T47D (cell line): ENCODE results near the gene YARS2.
"Not testable (repeated sequence)": the region's sequence is repeated elsewhere in the genome, so short reads cannot be mapped to it uniquely, and the experiment has no call there.

ENCODE experiments used
- DNase-seq, 2 experiments: peaks; one replicate each; pipeline versions ENCODE4 v3.0.0 to v3.0.0-alpha.2; 2011 to 2012; ENCODE audit warnings: low read depth in 1 of 2, low spot score in 1 of 2
- JUND ChIP-seq: IDR thresholded peaks from 2 replicates; pipeline ENCODE4 v1.6.1; 2012; ENCODE audit warnings: low read depth
- in situ Hi-C: cut with HindIII; loops from 2 replicates; pipeline ENCODE4 v1.10.0; 2016; ENCODE audit warnings: low sequenced_read_pairs, low pct_unique_long_range_greater_than_20kb

The YARS2 gene

GRCh38 chr12:32734952-32735351 is 20.7 kb downstream of the YARS2 start:
- no peak for DNase-seq

DNA sequence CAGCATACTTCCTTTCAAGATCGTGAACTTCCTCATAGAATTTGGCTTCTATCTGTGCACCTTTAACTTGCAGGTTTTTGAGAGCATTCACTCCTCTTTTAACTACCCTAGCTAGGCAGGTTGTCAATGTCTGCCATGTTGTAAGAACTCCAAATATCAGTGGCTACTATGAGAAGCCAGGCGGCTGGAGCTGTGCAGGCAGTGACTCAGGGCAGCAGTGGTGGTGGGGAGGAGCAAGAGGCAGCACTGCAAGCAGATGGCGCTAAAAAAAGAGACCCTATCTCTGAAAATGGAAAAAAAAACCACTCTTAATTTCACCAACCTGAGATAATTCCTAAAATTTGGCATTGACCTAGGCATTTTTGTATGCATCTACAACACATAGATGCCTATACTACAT is 28.5 kb downstream of the YARS2 start:
- no peak for TF ChIP-seq JUND
- DNase-seq, result no peak
- in situ Hi-C loops, result no loop called here

More at GRCh38 chr12:32734952-32735351, 20.7 kb downstream of the YARS2 start:
- in situ Hi-C loops, result no loop called here
- TF ChIP-seq JUND, result no peak

DNA sequence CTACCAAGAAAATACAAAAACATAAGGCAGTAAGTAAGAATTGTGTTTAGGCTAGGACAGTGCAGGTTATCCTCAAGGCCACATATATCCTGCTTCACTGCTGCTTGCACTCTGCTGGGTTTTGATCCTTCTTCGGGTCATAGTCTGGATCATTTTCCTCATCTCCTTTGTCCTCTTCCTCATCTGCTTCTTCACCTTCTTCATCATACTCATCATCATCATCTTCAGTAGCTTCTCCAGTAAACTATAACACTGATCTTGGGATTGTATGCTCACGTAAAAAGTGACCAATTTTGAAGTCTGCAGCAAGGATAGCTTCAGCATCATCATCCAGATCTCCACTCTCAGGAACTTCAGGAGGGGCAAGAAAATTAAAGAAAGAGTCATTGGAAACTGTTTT is 29.4 kb downstream of the YARS2 start:
- in situ Hi-C loops, result no loop called here
- DNase-seq, result no peak
- TF ChIP-seq JUND, result no peak

DNA sequence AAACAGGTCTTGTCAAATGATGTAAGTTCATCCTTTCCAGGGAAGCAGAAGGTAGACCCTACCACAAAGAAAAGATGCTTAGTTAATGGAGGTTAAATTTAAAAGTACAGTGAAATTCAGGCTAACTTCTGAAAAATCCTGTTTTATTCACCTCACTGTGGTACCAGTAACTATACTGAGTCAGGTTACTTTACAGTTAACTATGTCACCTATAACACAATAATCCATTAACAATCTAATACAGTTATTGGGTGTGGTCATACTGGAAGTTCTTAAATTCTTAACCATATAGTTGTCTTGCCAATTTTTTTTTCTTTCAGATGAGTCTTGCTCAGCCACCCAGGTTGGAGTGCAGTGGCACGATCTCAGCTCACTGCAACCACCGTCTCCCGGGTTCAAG is 30.4 kb downstream of the YARS2 start:
- DNase-seq, in situ Hi-C loops: not testable (repeated sequence)

DNA sequence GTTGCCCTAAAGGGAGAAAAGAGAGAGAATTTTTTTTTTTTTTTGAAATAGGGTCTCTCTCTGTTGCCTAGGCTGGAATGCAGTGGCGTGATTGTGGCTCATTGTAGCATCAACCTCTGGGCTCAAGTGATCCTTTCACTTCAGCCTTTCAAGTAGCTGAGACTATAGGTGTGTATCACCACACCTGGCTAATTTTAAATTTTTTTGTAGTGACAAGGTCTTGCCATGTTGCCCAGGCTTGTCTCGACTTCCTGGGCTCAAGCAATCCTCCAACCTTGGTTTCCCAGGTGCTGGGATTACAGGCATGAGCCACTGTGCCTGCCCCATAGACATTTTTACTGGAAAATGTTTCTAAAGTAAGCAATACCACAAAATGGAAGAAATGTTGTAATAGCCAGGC is 36.8 kb downstream of the YARS2 start:
- TF ChIP-seq JUND, result no peak
- in situ Hi-C loops, result no loop called here
- DNase-seq, result no peak

DNA sequence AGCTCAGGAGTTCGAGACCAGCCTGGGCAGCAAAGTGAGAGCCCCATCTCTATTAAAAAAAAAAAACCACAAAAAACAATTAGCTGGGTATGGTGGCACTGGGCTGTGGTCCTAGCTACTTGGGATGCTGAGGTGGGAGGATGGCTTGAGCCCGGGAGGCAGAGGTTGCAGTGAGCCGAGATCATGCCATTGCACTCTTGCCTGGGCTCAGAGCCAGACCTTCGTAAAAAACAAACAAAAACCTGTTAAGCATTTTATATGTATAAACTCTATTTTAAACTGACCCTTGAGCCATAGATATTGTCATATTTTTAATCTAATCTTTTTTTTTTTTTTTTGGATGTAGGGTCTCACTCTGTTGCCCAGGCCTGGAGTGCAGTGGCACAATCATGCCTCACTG is 40.9 kb downstream of the YARS2 start:
- in situ Hi-C loops, result no loop called here
- no peak for DNase-seq
- TF ChIP-seq JUND, result no peak

DNA sequence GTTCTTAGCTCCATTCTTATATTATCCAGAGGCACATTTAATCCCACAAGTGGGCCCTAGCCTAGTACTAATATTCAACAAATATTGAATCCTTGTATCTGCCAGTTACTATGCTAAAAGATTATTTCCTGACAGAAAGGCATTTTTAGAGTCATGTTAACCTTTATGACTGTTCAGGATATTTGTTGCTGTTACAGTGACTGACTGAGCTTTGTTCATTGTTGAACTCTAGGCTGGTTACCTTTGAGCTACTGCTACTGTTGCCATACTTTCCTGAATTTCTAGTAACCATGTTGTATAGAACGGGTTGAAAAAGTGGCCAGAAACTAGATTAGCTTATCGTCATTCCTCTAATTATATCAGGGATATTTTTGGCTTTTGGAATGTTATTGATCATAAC is 46.8 kb downstream of the YARS2 start:
- in situ Hi-C loops, result no loop called here
- DNase-seq, result no peak
- TF ChIP-seq JUND, result no peak

- TF ChIP-seq JUND, result no peak
- no peak for DNase-seq
- in situ Hi-C loops, result no loop called here
These were observed 49.2 kb downstream of the YARS2 start for GRCh38 chr12:32706335-32707024.

- no peak for DNase-seq
- TF ChIP-seq JUND, result no peak
- in situ Hi-C loops, result no loop called here
These were observed 49.9 kb downstream of the YARS2 start for GRCh38 chr12:32705783-32706182.

DNA sequence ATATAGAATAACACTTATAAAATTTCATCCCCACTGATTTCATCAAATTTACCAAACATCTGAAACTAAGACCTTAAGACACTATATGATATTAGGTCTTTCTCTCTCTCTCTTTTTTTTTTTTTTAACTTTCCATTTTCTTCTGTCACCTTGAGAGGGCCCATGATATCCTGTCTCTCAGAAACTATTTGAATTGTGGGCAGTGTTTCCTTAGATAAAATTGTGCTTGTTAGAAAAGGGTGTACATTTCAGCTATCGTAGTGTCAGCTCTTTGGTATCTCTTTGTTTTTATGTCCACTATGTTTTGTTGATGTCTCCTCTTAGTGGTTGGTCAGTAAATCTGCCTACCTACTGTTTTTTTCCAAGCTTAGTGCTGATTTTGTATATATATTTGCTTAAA is 52.8 kb downstream of the YARS2 start:
- TF ChIP-seq JUND, result no peak
- in situ Hi-C loops, result no loop called here
- no peak for DNase-seq

- TF ChIP-seq JUND, result no peak
- in situ Hi-C loops, result no loop called here
- no peak for DNase-seq
These were observed 53.2 kb downstream of the YARS2 start for GRCh38 chr12:32702473-32702872.

DNA sequence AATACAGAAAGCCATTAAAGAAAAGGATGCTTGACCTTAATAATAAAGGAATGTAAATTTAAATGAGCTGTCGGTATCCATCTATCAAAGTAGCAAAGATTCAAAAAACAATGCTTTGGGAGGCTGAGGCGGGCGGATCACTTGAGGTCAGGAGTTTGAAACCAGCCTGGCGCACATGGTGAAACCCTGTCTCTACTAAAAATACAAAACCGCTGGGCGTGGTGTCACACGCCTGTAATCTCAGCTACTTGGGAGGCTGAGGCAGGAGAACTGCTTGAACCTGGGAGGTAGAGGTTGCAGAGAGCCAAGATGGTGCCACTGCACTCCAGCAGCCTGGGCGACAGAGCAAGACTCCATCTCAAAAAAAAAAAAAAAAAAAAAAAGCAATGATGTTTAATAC is 56.3 kb downstream of the YARS2 start:
- DNase-seq, in situ Hi-C loops: not testable (repeated sequence)

DNA sequence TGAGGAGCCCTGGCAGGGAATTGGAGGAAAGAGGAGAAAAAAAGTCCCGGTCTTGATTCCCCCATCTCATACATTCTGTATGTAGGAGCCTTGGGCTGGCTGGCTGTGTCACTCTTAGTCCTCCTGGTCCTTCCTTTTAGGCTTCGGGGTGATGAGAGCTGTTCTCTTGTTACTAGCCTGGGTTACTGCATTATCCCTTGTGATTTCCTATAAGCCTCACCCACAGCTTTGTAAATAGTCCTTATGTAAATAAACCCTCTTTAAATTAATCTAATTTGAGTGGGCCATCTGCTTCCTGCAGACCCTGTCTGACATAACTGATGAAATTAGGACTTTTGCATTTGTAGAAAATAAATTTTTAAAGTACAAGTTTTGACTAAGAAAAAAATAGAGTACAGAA is 57.4 kb downstream of the YARS2 start:
- no peak for TF ChIP-seq JUND
- in situ Hi-C loops, result no loop called here
- DNase-seq, result no peak

DNA sequence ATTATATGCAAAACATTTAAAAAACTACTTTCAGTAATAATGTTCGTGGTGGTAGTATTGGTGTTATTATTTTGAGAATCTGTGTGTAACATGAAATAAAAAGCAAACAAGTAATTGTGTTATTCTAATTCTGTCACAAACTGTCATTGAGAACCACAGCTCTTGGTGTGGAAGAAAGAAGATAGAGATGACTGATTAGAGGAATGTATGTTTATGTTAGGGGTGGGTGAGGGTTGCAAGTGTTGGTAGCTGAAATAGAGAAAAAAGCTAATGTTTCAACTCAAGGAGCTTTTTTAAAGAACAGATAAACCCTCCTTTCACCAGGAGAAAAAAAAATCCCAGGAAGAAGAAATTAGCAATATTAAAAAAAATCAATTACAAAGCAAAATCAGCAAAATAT is 58.3 kb downstream of the YARS2 start:
- in situ Hi-C loops, result no loop called here
- TF ChIP-seq JUND, result no peak
- no peak for DNase-seq
